ENCODE measurements around the gene ZNF830.

The ZNF830 gene

DNA sequence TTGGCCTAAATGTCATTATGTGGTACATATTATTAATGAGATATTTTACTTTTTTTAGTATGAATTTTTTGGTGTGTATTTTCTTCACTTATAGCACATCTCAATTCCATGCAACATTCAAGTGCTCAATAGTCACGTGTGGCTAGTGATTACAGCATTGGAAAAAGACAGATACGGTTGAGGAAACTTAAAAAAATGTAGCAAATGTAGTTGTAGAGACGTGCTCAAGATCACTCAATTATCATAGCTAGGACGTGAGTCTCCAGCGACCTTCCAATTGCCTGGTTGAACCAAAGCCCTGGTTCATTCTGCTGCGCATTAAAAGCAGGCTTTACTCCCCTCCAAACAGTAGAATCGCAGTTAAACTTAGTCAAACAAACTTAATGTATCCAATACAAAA, 17.8 kb downstream of the ZNF830 start:
- Histone ChIP-seq H3K27ac (ENCODE audit: low read depth, low read length) (no peak overlapping the region), H3K9ac (ENCODE audit: low read length) (no peak overlapping the region), H3K27me3 (ENCODE audit: control insufficient read depth in 1 of 2, insufficient read depth in 2 of 2, low read length in 2 of 2) (no peaks in the 10 kb centered on the region), H3K36me3 (ENCODE audit: insufficient read depth, low read length) (peaks cover 7% of the 10 kb centered on the region), H3K4me3 (ENCODE audit: low read depth in 1 of 2, low read length in 2 of 2) (no peak overlapping the region), H3K4me1 (ENCODE audit: insufficient read depth, low read length) (peaks cover 26% of the 10 kb centered on the region), H3K9me3 (ENCODE audit: low read length) (no peaks in the 10 kb centered on the region)

- peak overlapping the region; percentile 90 for H3K27ac ChIP-seq (ENCODE audit: low read depth, low read length)
- peak overlapping the region; percentile 18 for H3K9ac ChIP-seq (ENCODE audit: low read length)
- H3K4me3 ChIP-seq (ENCODE audit: low read depth in 1 of 2, low read length in 2 of 2): peak overlapping the region; percentile 76 to 87
- peaks cover 8% of the 10 kb centered on the region for H3K36me3 ChIP-seq (ENCODE audit: insufficient read depth, low read length)
- H3K27me3 ChIP-seq (ENCODE audit: control insufficient read depth in 1 of 2, insufficient read depth in 2 of 2, low read length in 2 of 2): no peaks in the 10 kb centered on the region
- peaks cover 29% of the 10 kb centered on the region for H3K4me1 ChIP-seq (ENCODE audit: insufficient read depth, low read length)
- H3K9me3 ChIP-seq (ENCODE audit: low read length): no peaks in the 10 kb centered on the region
These were observed 18.5 kb downstream of the ZNF830 start for GRCh38 chr17:34979650-34980352.

GRCh38 chr17:34980353-34980680, 19.0 kb downstream of the ZNF830 start, which contains the start of gene LIG3:
TSS of gene LIG3 (plus strand) at chr17:34980512. CDS start at chr17:34983006, 2,494 bp downstream.
- H3K27ac ChIP-seq (ENCODE audit: low read depth, low read length): peak within 1 kb of the TSS; percentile 90
- H3K4me3 ChIP-seq (ENCODE audit: low read depth in 1 of 2, low read length in 2 of 2): peak within 1 kb of the TSS; percentile 76 to 87
- H3K9ac ChIP-seq (ENCODE audit: low read length): peak within 1 kb of the TSS; percentile 53
- peaks cover 13% of the 10 kb centered on the region for H3K36me3 ChIP-seq (ENCODE audit: insufficient read depth, low read length)
- H3K4me1 ChIP-seq (ENCODE audit: insufficient read depth, low read length): peaks cover 29% of the 10 kb centered on the region
- no peaks in the 10 kb centered on the region for H3K27me3 ChIP-seq (ENCODE audit: control insufficient read depth in 1 of 2, insufficient read depth in 2 of 2, low read length in 2 of 2)
- no peaks in the 10 kb centered on the region for H3K9me3 ChIP-seq (ENCODE audit: low read length)

GRCh38 chr17:34980681-34981537, 19.6 kb downstream of the ZNF830 start:
- Histone ChIP-seq H3K4me1 (ENCODE audit: insufficient read depth, low read length) (peaks cover 29% of the 10 kb centered on the region), H3K9ac (ENCODE audit: low read length) (peak overlapping the region; percentile 53), H3K4me3 (ENCODE audit: low read depth in 1 of 2, low read length in 2 of 2) (peak overlapping the region; percentile 76 to 87), H3K27ac (ENCODE audit: low read depth, low read length) (peak overlapping the region; percentile 90), H3K27me3 (ENCODE audit: control insufficient read depth in 1 of 2, insufficient read depth in 2 of 2, low read length in 2 of 2) (no peaks in the 10 kb centered on the region), H3K36me3 (ENCODE audit: insufficient read depth, low read length) (peaks cover 17% of the 10 kb centered on the region), H3K9me3 (ENCODE audit: low read length) (no peaks in the 10 kb centered on the region)

- H3K4me1 ChIP-seq (ENCODE audit: insufficient read depth, low read length): peaks cover 29% of the 10 kb centered on the region
These were observed 20.4 kb downstream of the ZNF830 start for GRCh38 chr17:34981538-34982241.

GRCh38 chr17:34987232-34987631, 25.9 kb downstream of the ZNF830 start:
- H3K9ac ChIP-seq (ENCODE audit: low read length): no peak overlapping the region
- no peaks in the 10 kb centered on the region for H3K9me3 ChIP-seq (ENCODE audit: low read length)
- peaks cover 56% of the 10 kb centered on the region for H3K36me3 ChIP-seq (ENCODE audit: insufficient read depth, low read length)
- peaks cover 28% of the 10 kb centered on the region for H3K4me1 ChIP-seq (ENCODE audit: insufficient read depth, low read length)
- peak overlapping the region; percentile 29 for H3K27ac ChIP-seq (ENCODE audit: low read depth, low read length)
- H3K27me3 ChIP-seq (ENCODE audit: control insufficient read depth in 1 of 2, insufficient read depth in 2 of 2, low read length in 2 of 2): no peaks in the 10 kb centered on the region
- no peak overlapping the region for H3K4me3 ChIP-seq (ENCODE audit: low read depth in 1 of 2, low read length in 2 of 2)

More at GRCh38 chr17:34981538-34982241, 20.4 kb downstream of the ZNF830 start:
- no peaks in the 10 kb centered on the region for H3K9me3 ChIP-seq (ENCODE audit: low read length)
- peak overlapping the region; percentile 53 for H3K9ac ChIP-seq (ENCODE audit: low read length)
- peak overlapping the region; percentile 88 for H3K27ac ChIP-seq (ENCODE audit: low read depth, low read length)
- peaks cover 21% of the 10 kb centered on the region for H3K36me3 ChIP-seq (ENCODE audit: insufficient read depth, low read length)
- peak overlapping the region; percentile 76 to 87 for H3K4me3 ChIP-seq (ENCODE audit: low read depth in 1 of 2, low read length in 2 of 2)
- H3K27me3 ChIP-seq (ENCODE audit: control insufficient read depth in 1 of 2, insufficient read depth in 2 of 2, low read length in 2 of 2): no peaks in the 10 kb centered on the region

- H3K9me3 ChIP-seq (ENCODE audit: low read length): no peaks in the 10 kb centered on the region
- no peaks in the 10 kb centered on the region for H3K27me3 ChIP-seq (ENCODE audit: control insufficient read depth in 1 of 2, insufficient read depth in 2 of 2, low read length in 2 of 2)
- H3K36me3 ChIP-seq (ENCODE audit: insufficient read depth, low read length): peaks cover 63% of the 10 kb centered on the region
- no peak overlapping the region for H3K9ac ChIP-seq (ENCODE audit: low read length)
- no peak overlapping the region for H3K4me3 ChIP-seq (ENCODE audit: low read depth in 1 of 2, low read length in 2 of 2)
- H3K27ac ChIP-seq (ENCODE audit: low read depth, low read length): no peak overlapping the region
- H3K4me1 ChIP-seq (ENCODE audit: insufficient read depth, low read length): peaks cover 17% of the 10 kb centered on the region
These were observed 27.3 kb downstream of the ZNF830 start for GRCh38 chr17:34988644-34989043.

DNA sequence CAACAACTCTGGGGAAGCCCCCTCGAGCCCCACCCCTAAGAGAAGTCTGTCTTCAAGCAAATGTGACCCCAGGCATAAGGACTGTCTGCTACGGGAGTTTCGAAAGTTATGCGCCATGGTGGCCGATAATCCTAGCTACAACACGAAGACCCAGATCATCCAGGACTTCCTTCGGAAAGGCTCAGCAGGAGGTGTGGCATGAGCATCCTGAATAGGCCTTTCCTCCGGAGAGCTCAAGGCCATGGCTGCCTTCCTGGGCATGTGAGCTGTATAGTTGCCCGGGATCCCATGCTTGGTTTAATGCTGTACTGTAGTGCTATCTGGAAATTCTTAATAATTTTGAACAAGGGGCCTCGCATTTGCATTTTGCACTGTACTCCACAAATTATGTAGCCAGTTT, 28.1 kb downstream of the ZNF830 start:
- no peak overlapping the region for H3K27ac ChIP-seq (ENCODE audit: low read depth, low read length)
- H3K27me3 ChIP-seq (ENCODE audit: control insufficient read depth in 1 of 2, insufficient read depth in 2 of 2, low read length in 2 of 2): no peaks in the 10 kb centered on the region
- peaks cover 71% of the 10 kb centered on the region for H3K36me3 ChIP-seq (ENCODE audit: insufficient read depth, low read length)
- H3K4me3 ChIP-seq (ENCODE audit: low read depth in 1 of 2, low read length in 2 of 2): no peak overlapping the region
- H3K9me3 ChIP-seq (ENCODE audit: low read length): no peaks in the 10 kb centered on the region
- H3K4me1 ChIP-seq (ENCODE audit: insufficient read depth, low read length): peaks cover 10% of the 10 kb centered on the region
- no peak overlapping the region for H3K9ac ChIP-seq (ENCODE audit: low read length)

- Histone ChIP-seq H3K27ac (ENCODE audit: low read depth, low read length) (peak overlapping the region; percentile 22), H3K4me1 (ENCODE audit: insufficient read depth, low read length) (peaks cover 10% of the 10 kb centered on the region), H3K36me3 (ENCODE audit: insufficient read depth, low read length) (peaks cover 76% of the 10 kb centered on the region)
These were observed 29.6 kb downstream of the ZNF830 start for GRCh38 chr17:34990921-34991365.

GRCh38 chr17:34991606-34992005, 30.3 kb downstream of the ZNF830 start:
- H3K27me3 ChIP-seq (ENCODE audit: control insufficient read depth in 1 of 2, insufficient read depth in 2 of 2, low read length in 2 of 2): no peaks in the 10 kb centered on the region
- peaks cover 12% of the 10 kb centered on the region for H3K4me1 ChIP-seq (ENCODE audit: insufficient read depth, low read length)
- no peak overlapping the region for H3K27ac ChIP-seq (ENCODE audit: low read depth, low read length)
- H3K9me3 ChIP-seq (ENCODE audit: low read length): no peaks in the 10 kb centered on the region
- no peak overlapping the region for H3K9ac ChIP-seq (ENCODE audit: low read length)
- H3K36me3 ChIP-seq (ENCODE audit: insufficient read depth, low read length): peaks cover 80% of the 10 kb centered on the region
- no peak overlapping the region for H3K4me3 ChIP-seq (ENCODE audit: low read depth in 1 of 2, low read length in 2 of 2)

More at GRCh38 chr17:34990921-34991365, 29.6 kb downstream of the ZNF830 start:
- Histone ChIP-seq H3K9ac (ENCODE audit: low read length) (no peak overlapping the region), H3K4me3 (ENCODE audit: low read depth in 1 of 2, low read length in 2 of 2) (no peak overlapping the region), H3K9me3 (ENCODE audit: low read length) (no peaks in the 10 kb centered on the region), H3K27me3 (ENCODE audit: control insufficient read depth in 1 of 2, insufficient read depth in 2 of 2, low read length in 2 of 2) (no peaks in the 10 kb centered on the region)

DNA sequence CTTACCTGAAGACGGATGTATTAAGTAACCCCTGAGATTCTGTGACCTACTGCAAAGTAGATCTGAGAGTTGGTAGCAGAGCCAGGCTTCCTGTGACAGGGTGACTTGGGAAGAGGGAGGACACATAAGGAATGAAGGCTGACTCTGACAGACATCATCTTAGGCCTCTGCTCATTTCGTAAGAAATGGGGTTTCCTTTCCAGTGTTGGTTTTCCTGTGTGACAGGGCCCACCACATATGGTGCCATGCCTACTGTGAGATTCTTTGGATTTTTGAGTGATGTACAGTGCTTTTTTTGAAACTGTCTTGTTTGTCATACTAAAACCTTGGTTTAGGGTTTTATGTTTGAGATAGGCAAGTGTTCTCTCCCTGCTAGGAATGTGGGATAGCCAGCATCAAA, 31.7 kb downstream of the ZNF830 start:
- H3K9ac ChIP-seq (ENCODE audit: low read length): no peak overlapping the region
- H3K36me3 ChIP-seq (ENCODE audit: insufficient read depth, low read length): peaks cover 83% of the 10 kb centered on the region
- no peaks in the 10 kb centered on the region for H3K27me3 ChIP-seq (ENCODE audit: control insufficient read depth in 1 of 2, insufficient read depth in 2 of 2, low read length in 2 of 2)
- no peak overlapping the region for H3K4me3 ChIP-seq (ENCODE audit: low read depth in 1 of 2, low read length in 2 of 2)
- peaks cover 26% of the 10 kb centered on the region for H3K4me1 ChIP-seq (ENCODE audit: insufficient read depth, low read length)
- H3K27ac ChIP-seq (ENCODE audit: low read depth, low read length): no peak overlapping the region
- H3K9me3 ChIP-seq (ENCODE audit: low read length): no peaks in the 10 kb centered on the region
